HepG2 (cell line): Measurements from ENCODE around the gene SPACA6. TPM values are rescaled to one million over a fixed set of nuclear protein-coding genes. Genes with fewer than 3 reads are reported as not detected.

Experiments used
- ATAC-seq: fragments of 200-7000 bp; cut with Tn5 transposase; 3 replicates; pipeline ENCODE4 v1.9.1; 2020; ENCODE audit warnings: mild to moderate bottlenecking, moderate library complexity
- BruUV-seq: library from RNA; stranded (reverse); fragments of 400-500 nt; replicated peaks from 2 replicates; lab custom pipeline; 2021; lab: Mats Ljungman, UMichigan
- CTCF ChIA-PET: fragments of 300-600 bp; formaldehyde crosslinking; extraction: SDS; loops from one replicate; lab custom pipeline; 2021; ENCODE audit warnings: low total read pairs, inconsistent platforms, low intra/inter-chr PET ratio; lab: Yijun Ruan, JAX
- POLR2A ChIA-PET: fragments of 350-600 bp; sonication (Branson Sonifier 250); formaldehyde crosslinking; loops from one replicate; lab custom pipeline; 2020; ENCODE audit warnings: antibody characterized with exemption, inconsistent platforms; lab: Yijun Ruan, JAX
- DNase-seq: peaks from one replicate; pipeline ENCODE4 v3.0.0-alpha.2; 2015; ENCODE audit warnings: low spot score
- FAIRE-seq: peaks from 3 replicates; lab custom pipeline; 2011; peaks lifted over from hg19 to GRCh38; lab: Jason Lieb, UNC
- H2AFZ ChIP-seq: one replicate; pipeline ENCODE4 v1.6.1; 2011; ENCODE audit warnings: low read length, inconsistent platforms
- H3K27ac ChIP-seq: fragments of 300-600 bp; 3 replicates; pipeline ENCODE4 v1.8.0; 2011; ENCODE audit warnings: mixed run types, mild to moderate bottlenecking, mixed read lengths, low read length, inconsistent platforms; ENCODE audit not compliant: insufficient read depth; ENCODE audit errors: extremely low read length
- H3K27me3 ChIP-seq, 2 experiments: fragments of 200-600 bp in 1 of 2; 2 replicates in 1 of 2; 3 replicates in 1 of 2; pipeline versions ENCODE4 v1.6.0 to v1.8.0; 2011; ENCODE audit warnings: low read length in 2 of 2, mild to moderate bottlenecking in 2 of 2, moderate library complexity in 2 of 2, inconsistent platforms in 1 of 2; ENCODE audit not compliant: insufficient read depth in 2 of 2, control insufficient read depth in 1 of 2
- H3K36me3 ChIP-seq, 2 experiments: fragments of 200-600 bp in 1 of 2; replicated peaks in 1 of 2; 2 replicates in 1 of 2; 3 replicates in 1 of 2; pipeline versions ENCODE4 v1.5.1 to v1.8.0; 2011; ENCODE audit warnings: low read length in 2 of 2, inconsistent platforms in 1 of 2; ENCODE audit not compliant: insufficient read depth in 2 of 2, control insufficient read depth in 1 of 2
- H3K4me1 ChIP-seq: 2 replicates; pipeline ENCODE4 v1.5.1; 2012; ENCODE audit warnings: low read length, inconsistent platforms; ENCODE audit not compliant: insufficient read depth
- H3K4me2 ChIP-seq: 2 replicates; pipeline ENCODE4 v1.6.0; 2011; ENCODE audit warnings: low read depth, low read length, inconsistent platforms
- H3K4me3 ChIP-seq, 3 experiments: fragments of 200-600 bp in 1 of 3; sonication (generic), shearing (Covaris generic) in 1 of 3; replicated peaks in 1 of 3; 2 replicates each; pipeline ENCODE4 v1.5.1; 2011 to 2016; ENCODE audit warnings: low read length in 3 of 3, inconsistent platforms in 2 of 3, low read depth in 2 of 3, mild to moderate bottlenecking in 2 of 3, control low read depth in 1 of 3, mixed read lengths in 1 of 3; ENCODE audit not compliant: insufficient read depth in 1 of 3
- H3K79me2 ChIP-seq: one replicate; pipeline ENCODE4 v1.6.1; 2011; ENCODE audit warnings: low read length, inconsistent platforms; ENCODE audit not compliant: insufficient read depth
- H3K9ac ChIP-seq: 2 replicates; pipeline ENCODE4 v1.6.0; 2011; ENCODE audit warnings: mild to moderate bottlenecking, low read depth, low read length, inconsistent platforms; ENCODE audit not compliant: insufficient read depth
- H3K9me3 ChIP-seq: 2 replicates; pipeline ENCODE4 v1.5.1; 2012; ENCODE audit warnings: mild to moderate bottlenecking, low read length
- H4K20me1 ChIP-seq: 2 replicates; pipeline ENCODE4 v1.6.0; 2011; ENCODE audit warnings: inconsistent platforms, mild to moderate bottlenecking, low read length, moderate library complexity; ENCODE audit not compliant: insufficient read depth
- ATRX ChIP-seq: sonication (generic); formaldehyde crosslinking; IDR thresholded peaks from 2 replicates; pipeline ENCODE4 v1.4.0; 2020; ENCODE audit warnings: missing genetic modification reagents, borderline replicate concordance
- KLF11 ChIP-seq: IDR thresholded peaks from 2 replicates; pipeline ENCODE4 v1.6.1; 2016; ENCODE audit warnings: missing compliant biosample characterization
- MATR3 ChIP-seq: sonication (generic); formaldehyde crosslinking; IDR thresholded peaks from 2 replicates; pipeline ENCODE4 v1.4.0; 2020; ENCODE audit warnings: missing genetic modification reagents
- MEIS1 ChIP-seq: sonication (generic); formaldehyde crosslinking; IDR thresholded peaks from 2 replicates; pipeline ENCODE4 v1.9.0; 2021; ENCODE audit warnings: mild to moderate bottlenecking, missing genetic modification reagents, moderate library complexity, borderline replicate concordance
- NFE2L2 ChIP-seq: fragments of 150-350 bp; IDR thresholded peaks from 2 replicates; pipeline ENCODE4 v1.6.1; 2014; ENCODE audit warnings: low read length
- RFX3 ChIP-seq: IDR thresholded peaks from 2 replicates; pipeline ENCODE4 v1.6.1; 2016; ENCODE audit warnings: missing biosample characterization, missing genetic modification reagents
- SMARCC2 ChIP-seq: fragments of 450-650 bp; IDR thresholded peaks from 2 replicates; pipeline ENCODE4 v1.6.1; 2017; ENCODE audit warnings: antibody characterized with exemption, mild to moderate bottlenecking
- TCF12 ChIP-seq, 2 experiments: fragments of 450-650 bp in 1 of 2; sonication (generic) in 1 of 2; formaldehyde crosslinking in 1 of 2; IDR thresholded peaks; 2 replicates each; pipeline versions ENCODE4 v1.6.1 to v1.8.0; 2017 to 2022; ENCODE audit warnings: antibody characterized with exemption in 1 of 2, mild to moderate bottlenecking in 1 of 2, missing genetic modification reagents in 1 of 2, moderate library complexity in 1 of 2
- ZNF205 ChIP-seq: IDR thresholded peaks from 2 replicates; pipeline ENCODE4 v1.6.1; 2018; ENCODE audit warnings: missing biosample characterization, missing genetic modification reagents
- ZNF350 ChIP-seq: sonication (generic); formaldehyde crosslinking; IDR thresholded peaks from 2 replicates; pipeline ENCODE4 v1.4.0; 2020; ENCODE audit warnings: mild to moderate bottlenecking, low read depth, missing genetic modification reagents, borderline replicate concordance
- ZNF660 ChIP-seq: sonication (generic); formaldehyde crosslinking; IDR thresholded peaks from 2 replicates; pipeline ENCODE4 v1.5.1; 2020; ENCODE audit warnings: mild to moderate bottlenecking, low read depth, missing genetic modification reagents, borderline replicate concordance
- ZNF75D ChIP-seq: sonication (generic); formaldehyde crosslinking; IDR thresholded peaks from 2 replicates; pipeline ENCODE4 v1.8.1; 2023; ENCODE audit warnings: missing genetic modification reagents, mild to moderate bottlenecking, borderline replicate concordance
- ZNF776 ChIP-seq: sonication (generic); formaldehyde crosslinking; IDR thresholded peaks from 2 replicates; pipeline ENCODE4 v1.4.0; 2020; ENCODE audit warnings: mild to moderate bottlenecking, missing genetic modification reagents
- ZNF883 ChIP-seq: sonication (generic); formaldehyde crosslinking; IDR thresholded peaks from 2 replicates; pipeline ENCODE4 v1.5.1; 2020; ENCODE audit warnings: mild to moderate bottlenecking, missing genetic modification reagents; ENCODE audit errors: not compliant biosample characterization
- WGBS: methylation state at CpG from one replicate; pipeline ENCODE4 v1.1.6; 2017; ENCODE audit warnings: low lambda C conversion rate; 5-methylcytosine and 5-hydroxymethylcytosine counted together
- in situ Hi-C: cut with HindIII; loops from 2 replicates; pipeline ENCODE4 v1.10.0; 2017; ENCODE audit warnings: low pct_unique_long_range_greater_than_20kb; ENCODE audit not compliant: extremely low pct_ligation_motif_present
- intact Hi-C: fragments of 100-400 bp; cut with micrococcal nuclease; formaldehyde crosslinking; loops from one replicate; pipeline ENCODE4 v1.10.0; 2022; ENCODE audit not compliant: unreplicated experiment
- polyA plus RNA-seq, 8 experiments: library from polyadenylated mRNA; depleted of rRNA in 3 of 8; stranded (reverse) in 7 of 8; unstranded in 1 of 8; fragments of >200 nt; fragmentation: Illumina TruSeq in 4 of 8; extraction: Trizol in 4 of 8; gene quantifications; 2 replicates each; pipeline versions ENCODE4 v1.2.1 to v1.2.3, GENCODE V29; 2011 to 2016; ENCODE audit warnings: low read depth in 4 of 8, missing spikeins in 1 of 8, mixed read lengths in 1 of 8; ENCODE audit not compliant: insufficient read depth in 1 of 8
- total RNA-seq, 5 experiments: library from RNA; depleted of rRNA; stranded (reverse); fragments of >200 nt; fragmentation: Illumina TruSeq; extraction: Trizol; gene quantifications; 2 replicates each; pipeline ENCODE4 v1.2.3, GENCODE V29; 2016; ENCODE audit warnings: low read depth in 1 of 5
- TF ChIP-seq, protein P1 (sequence below): IDR thresholded peaks from 2 replicates; pipeline ENCODE4 v1.4.0; 2020; ENCODE audit warnings: mild to moderate bottlenecking, missing genetic modification reagents

SPACA6 gene
- total and polyA plus RNA-seq, 2 of the 13 experiments (the other 11 are each of a cell fraction or from before 2014, with no cell fraction given): 1.4 to 2.2 TPM

DNA sequence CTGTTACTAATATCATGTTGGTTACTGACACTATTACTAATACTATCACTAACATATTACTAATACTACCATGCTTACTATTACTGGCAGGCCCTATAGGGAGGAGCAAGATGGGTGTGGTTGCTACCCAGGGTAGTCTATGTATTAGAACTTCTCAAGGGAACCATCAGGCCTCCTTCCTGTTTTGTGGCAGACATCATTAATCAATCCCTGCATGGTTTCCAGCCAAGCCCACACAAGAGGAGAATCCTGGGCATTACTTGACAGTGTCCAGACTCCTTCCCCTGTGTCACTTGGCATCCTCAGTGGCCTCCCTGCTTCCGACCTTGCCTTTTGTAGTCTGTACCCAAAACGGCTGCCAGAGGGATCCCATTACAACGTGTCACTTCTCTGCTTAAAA is 21.7 kb downstream of the SPACA6 start:
- H3K4me2 ChIP-seq: no peak overlapping the region
- ChIA-PET POLR2A (no interaction called here), CTCF (no interaction called here)
- no peaks in the 10 kb centered on the region for H3K79me2 ChIP-seq
- H3K27me3 ChIP-seq: no peaks in the 10 kb centered on the region
- no peak overlapping the region for H3K27ac ChIP-seq
- intact Hi-C loops: no loop called here
- DNase-seq (no peak), ATAC-seq (no peak)
- BruUV-seq: no TSS peak
- H3K4me3 ChIP-seq: no peak overlapping the region
- H3K36me3 ChIP-seq: no peaks in the 10 kb centered on the region
- H3K9ac ChIP-seq: no peak overlapping the region
- in situ Hi-C loops: no loop called here
- TF ChIP-seq ZNF75D (CRISPR knock-in tag): no peak
- no peak for TF ChIP-seq SMARCC2
- no peak for TF ChIP-seq RFX3 (CRISPR knock-in tag)
- TF ChIP-seq ZNF883: no peak
- no peak for TF ChIP-seq ZNF205 (CRISPR knock-in tag)
- TF ChIP-seq ZNF776 (CRISPR knock-in tag): no peak
- TF ChIP-seq ATRX (CRISPR knock-in tag): no peak
- no peak for TF ChIP-seq ZNF660 (CRISPR knock-in tag)
- no peak for TF ChIP-seq MEIS1 (CRISPR knock-in tag)
- TF ChIP-seq NFE2L2: no peak
- no peak for TF ChIP-seq KLF11 (CRISPR knock-in tag)
- no peak for TF ChIP-seq MATR3 (CRISPR knock-in tag)
- TF ChIP-seq TCF12 (IDR thresholded peaks at IDR 0.05): no peak
- TF ChIP-seq TCF12 (CRISPR knock-in tag; IDR thresholded peaks at IDR 0.05): no peak
- TF ChIP-seq, protein P1, sequence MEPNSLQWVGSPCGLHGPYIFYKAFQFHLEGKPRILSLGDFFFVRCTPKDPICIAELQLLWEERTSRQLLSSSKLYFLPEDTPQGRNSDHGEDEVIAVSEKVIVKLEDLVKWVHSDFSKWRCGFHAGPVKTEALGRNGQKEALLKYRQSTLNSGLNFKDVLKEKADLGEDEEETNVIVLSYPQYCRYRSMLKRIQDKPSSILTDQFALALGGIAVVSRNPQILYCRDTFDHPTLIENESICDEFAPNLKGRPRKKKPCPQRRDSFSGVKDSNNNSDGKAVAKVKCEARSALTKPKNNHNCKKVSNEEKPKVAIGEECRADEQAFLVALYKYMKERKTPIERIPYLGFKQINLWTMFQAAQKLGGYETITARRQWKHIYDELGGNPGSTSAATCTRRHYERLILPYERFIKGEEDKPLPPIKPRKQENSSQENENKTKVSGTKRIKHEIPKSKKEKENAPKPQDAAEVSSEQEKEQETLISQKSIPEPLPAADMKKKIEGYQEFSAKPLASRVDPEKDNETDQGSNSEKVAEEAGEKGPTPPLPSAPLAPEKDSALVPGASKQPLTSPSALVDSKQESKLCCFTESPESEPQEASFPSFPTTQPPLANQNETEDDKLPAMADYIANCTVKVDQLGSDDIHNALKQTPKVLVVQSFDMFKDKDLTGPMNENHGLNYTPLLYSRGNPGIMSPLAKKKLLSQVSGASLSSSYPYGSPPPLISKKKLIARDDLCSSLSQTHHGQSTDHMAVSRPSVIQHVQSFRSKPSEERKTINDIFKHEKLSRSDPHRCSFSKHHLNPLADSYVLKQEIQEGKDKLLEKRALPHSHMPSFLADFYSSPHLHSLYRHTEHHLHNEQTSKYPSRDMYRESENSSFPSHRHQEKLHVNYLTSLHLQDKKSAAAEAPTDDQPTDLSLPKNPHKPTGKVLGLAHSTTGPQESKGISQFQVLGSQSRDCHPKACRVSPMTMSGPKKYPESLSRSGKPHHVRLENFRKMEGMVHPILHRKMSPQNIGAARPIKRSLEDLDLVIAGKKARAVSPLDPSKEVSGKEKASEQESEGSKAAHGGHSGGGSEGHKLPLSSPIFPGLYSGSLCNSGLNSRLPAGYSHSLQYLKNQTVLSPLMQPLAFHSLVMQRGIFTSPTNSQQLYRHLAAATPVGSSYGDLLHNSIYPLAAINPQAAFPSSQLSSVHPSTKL (CRISPR knock-in tag): no peak
- no peak for TF ChIP-seq ZNF350 (CRISPR knock-in tag)
- TF ChIP-seq, all 625 proteins: peak for 0
- Histone ChIP-seq H3K4me1 (no peaks in the 10 kb centered on the region), H4K20me1 (no peaks in the 10 kb centered on the region), H3K9me3 (no peaks in the 10 kb centered on the region), H2AFZ (no peak overlapping the region)
- WGBS: 0% methylated on average over 3 of the region's 3 CpGs
- no peak for FAIRE-seq
